GM12878 (cell line): ENCODE results near the gene UBA6. TPM values are rescaled to one million over a fixed set of nuclear protein-coding genes. Genes with fewer than 3 reads are reported as not detected.

Experiments
- ATAC-seq: fragments of 200-7000 bp; cut with Tn5 transposase; 3 replicates; pipeline ENCODE4 v1.9.1; 2020; ENCODE audit warnings: mild to moderate bottlenecking, moderate library complexity
- BruUV-seq: library from RNA; stranded (reverse); fragments of 400-500 nt; replicated peaks from 2 replicates; lab custom pipeline; 2021; lab: Mats Ljungman, UMichigan
- CTCF ChIA-PET: fragments of 300-600 bp; sonication (Branson Sonifier 250); formaldehyde crosslinking; extraction: SDS; loops from one replicate; lab custom pipeline; 2021; ENCODE audit warnings: inconsistent platforms; lab: Yijun Ruan, JAX
- POLR2A ChIA-PET: fragments of 350-600 bp; formaldehyde crosslinking; extraction: SDS; loops from one replicate; lab custom pipeline; 2021; ENCODE audit warnings: inconsistent platforms; lab: Charles Lee
- RAD21 ChIA-PET: fragments of 300-600 bp; sonication (Branson Sonifier 250); formaldehyde crosslinking; loops from one replicate; lab custom pipeline; 2023; ENCODE audit warnings: antibody characterized with exemption; ENCODE audit not compliant: unreplicated experiment; lab: Charles Lee
- SMC1A ChIA-PET: fragments of 300-600 bp; sonication (Branson Sonifier 250); formaldehyde crosslinking; loops from one replicate; lab custom pipeline; 2023; ENCODE audit not compliant: unreplicated experiment, uncharacterized antibody; lab: Charles Lee
- DNase-seq: peaks from one replicate; pipeline ENCODE4 v3.0.0-alpha.2; 2011; ENCODE audit warnings: low read depth, low spot score
- FAIRE-seq: peaks from 3 replicates; lab custom pipeline; 2011; peaks lifted over from hg19 to GRCh38; lab: Jason Lieb, UNC
- H2AFZ ChIP-seq: 2 replicates; pipeline ENCODE4 v1.6.0; 2011; ENCODE audit warnings: low read depth, low read length, control low read depth; ENCODE audit not compliant: control insufficient read depth
- H3K27ac ChIP-seq: 2 replicates; pipeline ENCODE4 v1.5.1; 2011; ENCODE audit warnings: control low read depth; ENCODE audit not compliant: control insufficient read depth, insufficient read depth
- H3K27me3 ChIP-seq, 2 experiments: replicated peaks in 1 of 2; 2 replicates each; pipeline versions ENCODE4 v1.6.0 to v1.6.1; 2011; ENCODE audit warnings: low read length in 1 of 2; ENCODE audit not compliant: control insufficient read depth in 2 of 2, insufficient read depth in 2 of 2
- H3K36me3 ChIP-seq, 2 experiments: 2 replicates each; pipeline ENCODE4 v1.5.1; 2011; ENCODE audit warnings: low read length in 1 of 2; ENCODE audit not compliant: control insufficient read depth in 2 of 2, insufficient read depth in 2 of 2
- H3K4me1 ChIP-seq: 2 replicates; pipeline ENCODE4 v1.6.1; 2011; ENCODE audit warnings: mild to moderate bottlenecking, low read length, moderate library complexity, mixed read lengths; ENCODE audit not compliant: control insufficient read depth, insufficient read depth
- H3K4me2 ChIP-seq: 2 replicates; pipeline ENCODE4 v1.6.0; 2011; ENCODE audit warnings: control low read depth; ENCODE audit not compliant: control insufficient read depth, insufficient read depth
- H3K4me3 ChIP-seq: fragments of 200-600 bp; sonication (generic); 2 replicates; pipeline ENCODE4 v1.5.1; 2016
- H3K79me2 ChIP-seq: 2 replicates; pipeline ENCODE4 v1.6.0; 2011; ENCODE audit warnings: low read length; ENCODE audit not compliant: control insufficient read depth, insufficient read depth
- H3K9ac ChIP-seq: 2 replicates; pipeline ENCODE4 v1.8.0; 2011; ENCODE audit warnings: low read length, control low read depth, mixed read lengths; ENCODE audit not compliant: control insufficient read depth, insufficient read depth
- H3K9me3 ChIP-seq: replicated peaks from 3 replicates; pipeline ENCODE4 v1.5.1; 2011; ENCODE audit warnings: mild to moderate bottlenecking, low read length; ENCODE audit not compliant: control insufficient read depth, insufficient read depth
- H4K20me1 ChIP-seq: 2 replicates; pipeline ENCODE4 v1.6.0; 2011; ENCODE audit not compliant: control insufficient read depth, insufficient read depth
- CHD1 ChIP-seq: IDR thresholded peaks from 2 replicates; pipeline ENCODE4 v1.6.1; 2012; ENCODE audit warnings: low read depth, low read length, improper control_type of control experiment
- CREM ChIP-seq: IDR thresholded peaks from 2 replicates; pipeline ENCODE4 v1.6.1; 2014; ENCODE audit warnings: antibody characterized with exemption, low read depth
- DPF2 ChIP-seq: fragments of 450-650 bp; IDR thresholded peaks from 2 replicates; pipeline ENCODE4 v1.6.1; 2017; ENCODE audit warnings: mild to moderate bottlenecking
- ELK1 ChIP-seq: IDR thresholded peaks from 2 replicates; pipeline ENCODE4 v1.6.1; 2012; ENCODE audit warnings: low read depth, low read length, improper control_type of control experiment
- EP300 ChIP-seq, 2 experiments: fragments of 150-350 bp in 1 of 2; IDR thresholded peaks; 2 replicates each; pipeline ENCODE4 v1.6.1; 2011 to 2012; ENCODE audit warnings: low read depth in 2 of 2, low read length in 2 of 2, borderline replicate concordance in 1 of 2, improper control_type of control experiment in 1 of 2, inconsistent platforms in 1 of 2; ENCODE audit not compliant: control insufficient read depth in 1 of 2
- EZH2 ChIP-seq: IDR thresholded peaks from 2 replicates; pipeline ENCODE4 v1.6.1; 2012; ENCODE audit warnings: low read depth, mild to moderate bottlenecking, control low read depth, inconsistent platforms, low read length, borderline replicate concordance; ENCODE audit not compliant: control insufficient read depth
- IKZF1 ChIP-seq: fragments of 450-650 bp; conservative IDR thresholded peaks from 2 replicates; pipeline ENCODE4 v1.6.1; 2017; ENCODE audit warnings: antibody characterized with exemption, mild to moderate bottlenecking
- IRF3 ChIP-seq: fragments of 450-650 bp; IDR thresholded peaks from 2 replicates; pipeline ENCODE4 v1.6.1; 2014; ENCODE audit warnings: mild to moderate bottlenecking
- REST ChIP-seq: IDR thresholded peaks from 2 replicates; pipeline ENCODE4 v1.6.1; 2012; ENCODE audit warnings: mild to moderate bottlenecking, low read depth, low read length
- STAT1 ChIP-seq: fragments of 450-650 bp; conservative IDR thresholded peaks from 2 replicates; pipeline ENCODE4 v1.6.1; 2014; ENCODE audit warnings: antibody characterized with exemption, mild to moderate bottlenecking
- SUPT20H ChIP-seq: IDR thresholded peaks from 2 replicates; pipeline ENCODE4 v1.6.1; 2011; ENCODE audit warnings: low read depth, mild to moderate bottlenecking, low read length, moderate library complexity, borderline replicate concordance; ENCODE audit not compliant: control insufficient read depth
- TCF7 ChIP-seq: IDR thresholded peaks from 2 replicates; pipeline ENCODE4 v1.6.1; 2014; ENCODE audit warnings: antibody characterized with exemption, borderline replicate concordance
- ZBTB33 ChIP-seq: fragments of 450-650 bp; IDR thresholded peaks from 2 replicates; pipeline ENCODE4 v1.6.1; 2017; ENCODE audit warnings: mild to moderate bottlenecking
- ZNF24 ChIP-seq: fragments of 450-650 bp; IDR thresholded peaks from 2 replicates; pipeline ENCODE4 v1.6.1; 2017; ENCODE audit warnings: antibody characterized with exemption, mild to moderate bottlenecking
- ZSCAN29 ChIP-seq: fragments of 450-650 bp; IDR thresholded peaks from 2 replicates; pipeline ENCODE4 v1.6.1; 2017; ENCODE audit warnings: mild to moderate bottlenecking, moderate library complexity
- WGBS: methylation state at CpG from one replicate; pipeline ENCODE4 v1.1.6; 2016; ENCODE audit warnings: low lambda C conversion rate; ENCODE audit not compliant: insufficient replicate concordance, insufficient coverage; ENCODE audit errors: missing lambda C conversion rate; 5-methylcytosine and 5-hydroxymethylcytosine counted together
- in situ Hi-C: fragments of 300-500 bp; cut with MboI; formaldehyde crosslinking; loops from 9 replicates; pipeline ENCODE4 v1.14.3; 2018; ENCODE audit warnings: mixed read lengths
- intact Hi-C: fragments of 100-400 bp; cut with micrococcal nuclease; formaldehyde crosslinking; loops from one replicate; pipeline ENCODE4 v1.14.2; 2022; ENCODE audit not compliant: unreplicated experiment
- polyA plus RNA-seq, 11 experiments: library from polyadenylated mRNA; depleted of rRNA in 4 of 11; unstranded in 6 of 11; stranded (reverse) in 5 of 11; fragments of >200 nt; fragmentation: Nextera tagmentation in 4 of 11; fragmentation: Illumina TruSeq in 1 of 11; extraction: Ambion mirVana in 4 of 11; extraction: Trizol in 1 of 11; gene quantifications; 1 replicate in 1 of 11; 2 replicates in 10 of 11; pipeline versions ENCODE4 v1.2.1 to v1.2.3, GENCODE V29; 2011 to 2016; ENCODE audit warnings: inconsistent platforms in 2 of 11, missing spikeins in 2 of 11, low read depth in 1 of 11
- total RNA-seq, 4 experiments: library from RNA; depleted of rRNA in 3 of 4; stranded (reverse); fragments of >200 nt in 3 of 4; fragmentation: Illumina TruSeq in 1 of 4; extraction: Trizol in 1 of 4; gene quantifications; 2 replicates each; pipeline versions ENCODE4 v1.2.1 to v1.2.3, GENCODE V29; 2013 to 2021

Gene UBA6
- total and polyA plus RNA-seq, 10 of the 15 experiments (the other 5 are each of a cell fraction or from before 2014, with no cell fraction given), result 7.9 to 70.6 (median 34.7) TPM

GRCh38 chr4:67682266-67682665 is 18.7 kb downstream of the UBA6 start (continued):
- no peak for TF ChIP-seq IRF3
- TF ChIP-seq EP300 (IDR thresholded peaks at IDR 0.05; ENCODE audit: borderline replicate concordance in 1 of 2, control insufficient read depth in 1 of 2, low read depth in 2 of 2, low read length in 2 of 2), result no peak
- TF ChIP-seq IKZF1, result no peak
- no peak for TF ChIP-seq SUPT20H
- TF ChIP-seq TCF7, result no peak

GRCh38 chr4:67680581-67681222 is 20.3 kb downstream of the UBA6 start:
- Histone ChIP-seq H3K4me1 (no peaks in the 10 kb centered on the region), H3K36me3 (peaks cover 2 to 13% of the 10 kb centered on the region in 2 experiments), H2AFZ (no peak overlapping the region), H3K9ac (no peak overlapping the region), H4K20me1 (no peaks in the 10 kb centered on the region), H3K9me3 (no peaks in the 10 kb centered on the region), H3K4me2 (no peak overlapping the region), H3K4me3 (no peak overlapping the region), H3K27ac (no peak overlapping the region), H3K79me2 (no peaks in the 10 kb centered on the region), H3K27me3 (no peaks in the 10 kb centered on the region)
- in situ Hi-C loops (no loop called here), intact Hi-C loops (no loop called here)
- ChIA-PET SMC1A (interaction anchor here (0.8 to 1.7 kb wide), 4 partner anchors 9 to 138 kb away, joined by 3 to 6 read pairs (median 3); no protein-coding TSS in a partner anchor), RAD21 (no interaction called here), CTCF (interaction anchor here (0.8 to 1.4 kb wide), 2 partner anchors 124 to 231 kb away, joined by 3 to 5 read pairs; no protein-coding TSS in a partner anchor), POLR2A (no interaction called here)
- DNase-seq (no peak), ATAC-seq (no peak), FAIRE-seq (no peak)
- no TSS peak for BruUV-seq
- 95% methylated on average over 2 of the region's 2 CpGs for WGBS
- TF ChIP-seq STAT1 (no peak), ZNF24 (no peak), EZH2 (no peak), ELK1 (no peak), CHD1 (no peak), ZSCAN29 (no peak), CREM (no peak), ZBTB33 (no peak), EP300 (IDR thresholded peaks at IDR 0.05; ENCODE audit: borderline replicate concordance in 1 of 2, control insufficient read depth in 1 of 2, low read depth in 2 of 2, low read length in 2 of 2) (no peak), REST (no peak), DPF2 (no peak)
